ENCODE data around the gene RANBP9.

DNA sequence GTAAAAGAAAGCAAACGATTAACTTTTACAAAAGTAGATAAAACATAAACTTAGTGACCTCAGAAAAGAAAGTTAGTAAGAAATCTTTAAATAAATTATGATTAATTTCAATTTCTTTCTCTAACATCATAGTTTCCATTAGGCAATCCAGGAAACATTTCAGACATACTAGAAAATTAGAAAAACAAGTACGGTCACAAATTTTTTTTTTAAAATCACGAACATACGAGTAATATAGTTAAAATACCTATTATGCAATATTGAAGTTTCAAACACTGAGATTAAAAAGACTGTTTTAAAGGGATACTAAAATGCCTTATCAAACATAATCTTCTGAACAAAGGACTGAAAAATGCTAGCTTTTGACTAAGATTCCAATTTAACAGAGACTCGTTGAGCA, 70.3 kb downstream of the RANBP9 start:
- TF ChIP-seq, protein P1, sequence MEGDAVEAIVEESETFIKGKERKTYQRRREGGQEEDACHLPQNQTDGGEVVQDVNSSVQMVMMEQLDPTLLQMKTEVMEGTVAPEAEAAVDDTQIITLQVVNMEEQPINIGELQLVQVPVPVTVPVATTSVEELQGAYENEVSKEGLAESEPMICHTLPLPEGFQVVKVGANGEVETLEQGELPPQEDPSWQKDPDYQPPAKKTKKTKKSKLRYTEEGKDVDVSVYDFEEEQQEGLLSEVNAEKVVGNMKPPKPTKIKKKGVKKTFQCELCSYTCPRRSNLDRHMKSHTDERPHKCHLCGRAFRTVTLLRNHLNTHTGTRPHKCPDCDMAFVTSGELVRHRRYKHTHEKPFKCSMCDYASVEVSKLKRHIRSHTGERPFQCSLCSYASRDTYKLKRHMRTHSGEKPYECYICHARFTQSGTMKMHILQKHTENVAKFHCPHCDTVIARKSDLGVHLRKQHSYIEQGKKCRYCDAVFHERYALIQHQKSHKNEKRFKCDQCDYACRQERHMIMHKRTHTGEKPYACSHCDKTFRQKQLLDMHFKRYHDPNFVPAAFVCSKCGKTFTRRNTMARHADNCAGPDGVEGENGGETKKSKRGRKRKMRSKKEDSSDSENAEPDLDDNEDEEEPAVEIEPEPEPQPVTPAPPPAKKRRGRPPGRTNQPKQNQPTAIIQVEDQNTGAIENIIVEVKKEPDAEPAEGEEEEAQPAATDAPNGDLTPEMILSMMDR (IDR thresholded peaks at IDR 0.05) = no peak
- TF ChIP-seq EZH2 (IDR thresholded peaks at IDR 0.05) (no peak), EZH2phosphoT487 (IDR thresholded peaks at IDR 0.05) (no peak)

All from neural progenitor cell (in vitro differentiated cells).